ENCODE results near the gene RANBP10.

Gene RANBP10

GRCh38 chr16:67825906-67826305 lies 19.5 kb upstream of the RANBP10 start:
- no peak for DNase-seq

DNA sequence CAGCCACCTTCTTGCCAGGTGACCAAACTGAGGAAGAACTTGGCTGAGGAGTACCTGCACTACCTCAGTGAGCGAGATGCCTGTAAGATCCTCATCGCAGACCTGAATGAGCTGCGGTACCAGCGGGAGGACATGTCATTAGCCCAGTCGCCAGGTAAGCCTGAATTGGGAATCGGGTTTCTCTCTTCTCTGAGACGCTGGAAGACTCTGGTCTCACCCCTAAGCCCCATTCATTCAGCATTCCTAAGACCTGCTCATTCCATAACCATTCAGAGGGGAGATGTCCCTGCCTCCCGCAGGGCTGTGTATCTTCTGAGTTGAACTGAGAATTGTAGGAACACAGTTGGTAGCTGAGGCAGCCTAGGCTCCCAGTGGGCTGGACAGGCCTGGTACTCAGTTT lies 18.8 kb upstream of the RANBP10 start:
- DNase-seq, result no peak

- no peak for DNase-seq
Measured at GRCh38 chr16:67822511-67822910, 16.2 kb upstream of the RANBP10 start.

DNA sequence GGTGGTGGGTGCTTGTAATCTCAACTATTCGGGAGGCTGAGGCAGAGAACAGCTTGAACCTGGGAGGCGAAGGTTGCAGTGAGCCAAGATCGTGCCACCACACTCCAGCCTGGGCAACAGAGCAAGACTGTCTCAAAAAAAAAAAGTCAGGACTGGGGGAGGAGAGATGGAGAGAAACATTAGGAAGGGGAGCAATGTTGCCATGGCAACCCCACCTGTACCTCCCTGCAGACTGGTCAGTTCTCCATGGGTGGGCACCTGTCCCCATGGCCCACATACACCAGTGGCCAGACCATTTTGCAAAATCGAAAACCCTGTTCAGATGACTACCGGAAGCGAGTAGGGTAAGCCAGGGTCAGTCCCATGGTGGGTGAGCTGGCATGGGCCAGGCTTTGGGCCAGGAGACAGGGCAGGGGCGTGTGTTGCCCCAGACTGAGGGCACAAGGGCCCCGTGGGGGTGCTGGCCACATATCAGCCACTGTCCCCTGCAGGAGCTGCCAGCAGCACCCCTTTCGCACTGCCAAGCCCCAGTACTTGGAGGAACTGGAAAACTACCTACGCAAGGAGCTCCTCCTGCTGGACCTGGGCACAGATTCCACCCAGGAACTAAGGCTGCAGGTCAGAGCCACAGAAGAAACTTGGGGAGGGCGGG lies 14.4 kb upstream of the RANBP10 start:
- DNase-seq, result no peak

DNA sequence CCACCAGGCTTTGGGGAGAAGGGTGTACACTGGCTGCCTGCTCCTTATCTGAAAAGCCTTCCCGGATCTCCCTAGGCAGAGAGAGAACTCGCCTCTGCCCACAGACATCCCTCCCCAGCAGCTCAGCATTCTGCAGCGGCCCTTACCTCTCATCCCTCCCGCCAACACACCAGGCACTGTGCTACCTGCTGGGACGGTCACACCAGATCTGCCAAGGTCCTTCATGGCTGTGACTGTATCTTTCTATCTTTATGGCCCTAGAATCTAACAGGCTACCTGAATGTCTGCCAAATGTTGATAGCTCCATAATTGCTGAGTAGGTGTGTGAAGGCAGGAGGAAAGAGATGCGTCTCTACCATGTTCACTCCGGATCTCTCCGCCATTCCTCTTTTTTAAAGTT lies 8.2 kb upstream of the RANBP10 start:
- no peak for DNase-seq

DNA sequence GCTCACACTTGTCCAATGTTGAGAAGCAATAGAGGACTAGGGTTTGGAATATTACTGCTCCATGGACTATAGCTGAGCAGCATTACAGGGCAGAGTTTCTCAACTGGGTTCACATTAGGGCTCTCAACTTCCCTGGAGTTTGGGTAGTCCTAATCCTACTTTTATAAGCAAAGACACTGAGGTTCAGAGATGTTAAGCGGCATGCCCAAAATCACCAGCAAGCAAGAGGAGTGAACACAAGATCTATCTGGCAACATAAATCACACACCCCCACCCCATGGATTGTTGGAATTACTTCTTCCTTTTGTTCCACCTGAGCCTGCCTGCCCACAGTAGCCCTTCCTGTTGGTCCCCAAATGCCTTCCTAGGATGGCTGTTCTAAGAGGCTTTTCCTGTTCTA lies 5.5 kb upstream of the RANBP10 start:
- DNase-seq, result no peak

DNA sequence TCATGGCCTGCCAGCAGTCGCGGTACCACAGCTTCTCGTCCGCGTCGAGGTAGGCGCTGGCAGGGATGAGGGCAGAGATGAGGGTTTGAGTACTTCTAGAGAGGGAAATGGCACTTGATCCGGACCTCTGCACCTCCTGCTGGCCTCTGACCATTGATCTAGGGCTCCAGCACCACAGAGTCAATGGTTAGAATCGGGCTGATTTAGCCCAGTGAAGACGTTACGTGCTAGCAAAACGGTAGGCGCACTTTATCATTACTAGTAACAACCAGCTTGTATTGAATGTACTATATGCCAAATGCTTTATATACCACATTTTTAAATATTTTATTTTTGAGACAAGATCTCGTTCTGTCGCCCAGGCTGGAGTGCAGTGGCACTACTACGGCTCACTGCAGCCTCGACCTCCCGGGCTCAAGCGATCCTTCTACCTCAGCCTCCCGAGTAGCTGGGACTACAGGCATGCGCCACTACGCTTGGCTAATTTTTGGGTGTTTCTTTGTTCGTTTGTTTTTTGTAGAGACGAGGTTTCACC lies 855 bp upstream of the RANBP10 start:
- DNase-seq, result no peak

DNA sequence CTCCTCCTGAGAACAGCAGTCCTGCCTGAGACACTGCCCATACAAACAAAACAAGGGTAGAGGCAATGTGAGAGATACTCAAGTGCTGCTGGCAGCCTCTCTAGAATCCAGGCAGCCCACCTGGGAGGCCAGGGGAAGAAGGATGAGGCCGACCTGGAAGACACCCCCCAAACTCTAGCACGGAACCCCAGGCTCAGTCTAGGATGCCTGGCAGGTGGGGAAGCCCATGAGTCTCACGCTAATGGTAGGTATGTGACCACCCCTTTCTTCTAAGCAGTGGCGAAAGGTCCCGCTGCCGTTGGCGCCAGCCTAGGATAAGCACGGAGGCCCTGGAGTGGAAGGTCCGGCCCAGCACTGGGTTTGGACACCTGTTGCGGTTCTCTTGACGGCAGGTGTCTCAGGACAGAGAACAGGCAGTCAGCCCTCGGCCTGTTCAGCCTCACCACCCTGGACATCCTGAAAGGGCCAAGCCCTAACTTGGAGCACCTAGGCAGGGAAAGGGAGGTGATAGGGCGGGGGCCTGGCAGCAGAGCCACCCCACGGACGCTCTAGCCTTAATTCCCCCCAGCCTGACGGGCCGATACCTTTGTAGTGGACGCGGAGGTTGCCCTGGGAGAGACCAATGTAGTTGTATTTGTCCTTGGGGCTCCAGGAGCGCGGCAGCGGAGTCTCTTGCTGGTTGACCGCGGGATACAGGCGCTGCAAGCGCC lies 487 bp downstream of the RANBP10 start:
- DNase-seq, result no peak

- DNase-seq, result no peak
Measured at GRCh38 chr16:67804853-67805542, 1.4 kb downstream of the RANBP10 start.

- no peak for DNase-seq
Measured at GRCh38 chr16:67803894-67804293, 2.5 kb downstream of the RANBP10 start.

GRCh38 chr16:67801883-67802282 lies 4.5 kb downstream of the RANBP10 start:
- DNase-seq, result no peak

GRCh38 chr16:67801241-67801640 lies 5.1 kb downstream of the RANBP10 start:
- no peak for DNase-seq

DNA sequence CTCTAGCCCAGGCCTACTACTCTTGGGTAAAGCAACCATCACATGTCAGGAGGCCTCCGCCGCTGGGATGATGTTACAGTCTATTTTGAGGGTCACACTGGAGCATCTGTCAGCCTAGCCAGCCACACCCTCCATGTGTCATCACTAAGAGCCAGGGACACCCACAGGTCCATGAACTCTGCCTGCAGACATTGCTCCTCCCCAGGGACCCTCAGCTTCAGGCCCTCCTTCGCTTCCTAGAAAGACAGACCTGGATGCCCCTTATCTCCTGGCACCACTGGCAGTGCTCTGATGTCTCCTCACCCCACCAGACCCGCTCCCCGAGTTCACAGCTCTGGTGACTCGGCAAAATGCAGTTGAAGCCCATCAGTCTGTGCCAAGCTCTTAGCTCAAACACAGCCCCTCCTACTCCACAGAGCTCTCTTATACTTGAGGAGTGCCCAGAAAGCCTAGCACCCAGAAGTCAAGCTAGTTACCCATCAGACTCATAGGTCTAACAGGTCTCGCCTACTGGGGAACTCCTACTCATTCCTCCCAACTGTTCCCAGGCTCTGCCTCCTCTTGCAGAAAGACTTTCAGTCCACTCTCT lies 5.9 kb downstream of the RANBP10 start:
- DNase-seq, result no peak

- no peak for DNase-seq
Measured at GRCh38 chr16:67796099-67796718, 10.2 kb downstream of the RANBP10 start.

GRCh38 chr16:67790071-67790470 lies 16.3 kb downstream of the RANBP10 start:
- no peak for DNase-seq

- DNase-seq, result no peak
Measured at GRCh38 chr16:67786491-67786890, 19.9 kb downstream of the RANBP10 start.

DNA sequence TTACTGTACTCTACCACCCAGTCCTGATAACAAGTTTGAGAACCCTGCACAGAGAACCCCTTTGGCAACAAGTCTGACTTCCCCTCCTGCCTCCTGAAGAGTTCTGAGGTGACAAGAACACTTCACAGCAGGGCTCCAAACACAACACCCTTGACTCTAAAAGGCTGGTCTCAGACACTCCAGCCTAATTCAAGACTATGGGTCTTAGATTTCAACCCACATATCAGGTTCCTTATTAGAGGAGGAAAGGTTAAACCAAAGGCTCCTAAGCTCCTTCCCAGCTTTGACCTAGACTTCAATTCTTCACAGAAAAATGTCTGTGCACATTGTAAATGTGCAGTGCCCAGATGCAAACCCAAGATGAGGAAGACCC lies 23.0 kb downstream of the RANBP10 start:
- DNase-seq, result peak; percentile 29 to 44

DNA sequence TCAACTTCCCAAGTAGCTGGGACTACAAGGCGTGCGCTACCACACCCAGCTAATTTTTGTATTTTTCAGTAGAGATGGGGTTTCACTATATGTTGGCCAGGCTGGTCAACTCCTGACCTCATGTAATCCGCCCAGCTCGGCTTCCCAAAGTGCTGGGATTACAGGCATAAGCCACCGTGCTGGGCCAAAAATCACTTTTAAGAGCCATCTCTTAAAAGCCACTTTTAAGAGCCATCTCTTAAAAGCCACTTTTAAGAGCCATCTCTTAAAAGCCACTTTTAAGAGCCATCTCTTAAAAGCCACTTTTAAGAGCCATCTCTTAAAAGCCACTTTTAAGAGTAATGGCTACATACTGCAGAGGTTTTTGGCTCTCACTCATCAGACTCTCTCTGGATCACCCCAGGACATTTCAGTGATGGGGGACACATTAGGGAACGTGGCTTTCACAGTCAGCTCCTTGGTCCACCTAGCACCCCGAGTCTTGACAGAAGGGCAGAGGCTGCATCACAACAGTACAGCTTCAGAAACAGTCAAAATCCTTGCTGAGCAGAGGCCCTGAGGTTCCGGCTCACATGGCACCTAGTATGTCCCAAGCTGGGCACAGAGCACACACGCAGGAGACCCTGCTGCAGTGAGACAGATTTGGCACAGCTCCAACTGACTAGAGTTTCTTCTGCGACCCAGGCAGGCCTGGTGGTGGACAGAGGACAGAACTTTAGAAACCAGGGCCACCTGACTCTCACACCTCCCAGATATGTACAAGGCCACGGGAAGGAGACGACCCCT lies 23.6 kb downstream of the RANBP10 start:
- peak; percentile 44 to 49 for DNase-seq

DNA sequence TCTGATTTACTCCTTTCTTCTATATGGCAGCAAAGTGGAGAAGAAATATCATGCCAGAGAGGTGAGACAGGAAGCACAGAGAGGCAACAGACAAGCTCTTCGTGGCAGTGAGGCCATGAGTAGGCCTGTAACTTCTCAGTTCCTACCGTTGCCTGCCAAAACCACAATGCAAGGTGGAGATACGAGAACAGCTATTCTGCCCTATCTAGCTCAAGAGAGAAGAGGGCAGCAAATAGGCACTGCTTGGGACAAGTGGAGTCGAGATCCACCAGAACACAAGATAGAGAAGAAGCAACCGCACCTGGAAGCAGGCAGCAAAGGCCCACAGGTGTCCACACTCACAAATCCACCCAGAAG lies 24.8 kb downstream of the RANBP10 start:
- no peak for DNase-seq

DNA sequence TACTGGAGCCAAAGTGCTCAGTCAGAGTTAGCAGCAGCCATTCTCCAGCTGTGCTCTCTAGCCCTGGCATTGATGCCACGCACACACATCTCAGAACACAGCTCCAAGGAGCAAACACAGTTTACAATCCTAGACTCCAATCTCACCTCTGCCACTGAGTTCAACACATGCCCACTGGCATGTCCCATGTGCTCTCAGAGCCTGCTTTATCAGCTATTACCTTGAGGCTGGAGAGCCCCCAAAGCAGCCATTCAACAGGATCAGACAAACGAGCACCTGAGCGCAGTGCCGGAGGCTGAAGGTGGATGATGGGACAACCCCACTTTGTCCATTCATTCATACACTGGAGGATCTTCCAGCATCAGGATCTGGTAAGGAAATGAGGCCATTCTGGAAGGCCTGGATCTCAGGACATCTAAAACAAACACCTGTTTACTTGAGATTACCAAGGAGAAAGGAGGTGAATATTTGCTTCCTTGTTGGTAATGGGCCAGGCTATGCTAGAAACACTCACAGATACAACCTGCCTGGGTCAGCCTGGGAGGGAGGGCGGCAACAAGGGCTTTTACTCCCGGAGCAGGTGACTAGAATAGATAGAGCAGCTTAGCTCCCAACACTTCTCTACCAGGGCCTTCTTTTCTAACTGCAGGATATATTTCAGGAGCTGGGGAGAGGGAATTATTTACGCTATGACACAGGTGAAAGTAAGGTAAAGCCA lies 25.4 kb downstream of the RANBP10 start:
- DNase-seq, result no peak

GRCh38 chr16:67779256-67780014 lies 26.9 kb downstream of the RANBP10 start:
- no peak for DNase-seq
